ENCODE measurements around the gene KIFC1. TPM values are rescaled to one million over a fixed set of nuclear protein-coding genes. Genes with fewer than 3 reads are reported as not detected.

KIFC1 gene
- total and polyA plus RNA-seq, 8 donors: 0.46 to 15.4 (median 6.6) TPM; not detected in 1

GRCh38 chr6:33404884-33405283 is 13.3 kb downstream of the KIFC1 start:
- Histone ChIP-seq H3K27me3 (no peaks in the 10 kb centered on the region), H3K4me1 (peaks cover 0 to 9% (median 6%) of the 10 kb centered on the region in 4 donors), H3K9me3 (no peaks in the 10 kb centered on the region), H3K27ac (no peak overlapping the region), H3K4me3 (no peak overlapping the region), H3K36me3 (peaks cover 0 to 24% (median 0%) of the 10 kb centered on the region in 4 donors)
- intact Hi-C loops (cut with DNase I; ENCODE audit: low total_unique reads): no loop called here
- WGBS, 5 donors: 92 to 95% (median 95%) methylated on average over 16 to 17 of the region's 17 CpGs
- no peak for TF ChIP-seq POLR2AphosphoS5 (IDR thresholded peaks at IDR 0.05)
- no peak for DNase-seq

- Histone ChIP-seq H3K36me3 (peaks cover 0 to 24% (median 0%) of the 10 kb centered on the region in 4 donors), H3K9me3 (no peaks in the 10 kb centered on the region), H3K27ac (no peak overlapping the region), H3K4me3 (no peak overlapping the region), H3K27me3 (no peaks in the 10 kb centered on the region), H3K4me1 (peaks cover 0 to 10% (median 6%) of the 10 kb centered on the region in 4 donors)
- DNase-seq: no peak
- 88 to 95% (median 93%) methylated on average over 13 to 15 of the region's 15 CpGs for WGBS, 5 donors
- TF ChIP-seq CTCF (IDR thresholded peaks at IDR 0.05): no peak
- no peak for TF ChIP-seq POLR2A (IDR thresholded peaks at IDR 0.05)
- no peak for TF ChIP-seq EP300 (IDR thresholded peaks at IDR 0.05)
- no peak for TF ChIP-seq POLR2AphosphoS5 (IDR thresholded peaks at IDR 0.05)
- intact Hi-C loops (cut with DNase I; ENCODE audit: low total_unique reads): no loop called here
Observed at GRCh38 chr6:33405386-33405940, 13.8 kb downstream of the KIFC1 start.

GRCh38 chr6:33406126-33406525 is 14.5 kb downstream of the KIFC1 start:
- Histone ChIP-seq H3K4me1 (peaks cover 0 to 10% (median 7%) of the 10 kb centered on the region in 4 donors), H3K4me3 (no peak overlapping the region), H3K27ac (no peak overlapping the region), H3K9me3 (no peaks in the 10 kb centered on the region), H3K36me3 (peaks cover 0 to 24% (median 0%) of the 10 kb centered on the region in 4 donors), H3K27me3 (no peaks in the 10 kb centered on the region)
- TF ChIP-seq EP300 (IDR thresholded peaks at IDR 0.05) (no peak), CTCF (IDR thresholded peaks at IDR 0.05) (no peak), POLR2AphosphoS5 (IDR thresholded peaks at IDR 0.05) (no peak), POLR2A (IDR thresholded peaks at IDR 0.05) (no peak)
- 94 to 98% (median 95%) methylated on average over 11 to 17 of the region's 17 CpGs for WGBS, 5 donors
- intact Hi-C loops (cut with DNase I; ENCODE audit: low total_unique reads): no loop called here
- DNase-seq: no peak

- intact Hi-C loops (cut with DNase I; ENCODE audit: low total_unique reads): no loop called here
- Histone ChIP-seq H3K27me3 (no peaks in the 10 kb centered on the region), H3K4me3 (no peak overlapping the region), H3K36me3 (peaks cover 0 to 25% (median under 1%) of the 10 kb centered on the region in 4 donors), H3K27ac (no peak overlapping the region), H3K4me1 (peaks cover 8 to 19% (median 17%) of the 10 kb centered on the region in 4 donors), H3K9me3 (no peaks in the 10 kb centered on the region)
- peak in 1 of 2 donors; percentile 62 for DNase-seq
- TF ChIP-seq EP300 (IDR thresholded peaks at IDR 0.05) (no peak), POLR2A (IDR thresholded peaks at IDR 0.05) (no peak)
- 80 to 86% (median 83%) methylated on average over 5 of the region's 5 CpGs for WGBS, 5 donors
Observed at GRCh38 chr6:33407132-33407718, 15.6 kb downstream of the KIFC1 start.

- no peaks in the 10 kb centered on the region for H3K27me3 ChIP-seq
- DNase-seq: peak; percentile 98 to 100
- peaks cover 12 to 49% (median 38%) of the 10 kb centered on the region in 4 donors for H3K4me1 ChIP-seq
- peak overlapping the region; percentile 94 to 100 (median 98) for H3K4me3 ChIP-seq
- H3K27ac ChIP-seq: peak overlapping the region; percentile 95 to 99 (median 99)
- TF ChIP-seq POLR2AphosphoS5 (IDR thresholded peaks at IDR 0.05) (peak; percentile 76 to 95 (median 94)), CTCF (IDR thresholded peaks at IDR 0.05) (no peak), EP300 (IDR thresholded peaks at IDR 0.05) (no peak), POLR2A (IDR thresholded peaks at IDR 0.05) (peak in 1 of 4 donors; percentile 55)
- no peaks in the 10 kb centered on the region for H3K9me3 ChIP-seq
- intact Hi-C loops (cut with DNase I; ENCODE audit: low total_unique reads): no loop called here
- peaks cover 22 to 36% (median 30%) of the 10 kb centered on the region in 4 donors for H3K36me3 ChIP-seq
- WGBS, 5 donors: 0 to 1% (median 1%) methylated on average over 21 to 63 of the region's 65 CpGs
Observed at GRCh38 chr6:33410050-33410710, 18.6 kb downstream of the KIFC1 start.

Data from stomach (tissue), 9 donors.